Tibial artery (tissue), 4 donors: ENCODE results near the gene ARL2.

Experiments used
- DNase-seq, 2 donors: peaks; one replicate each; pipeline ENCODE4 v3.0.0-alpha.2; 2019
- H3K27ac ChIP-seq, 2 donors: fragments of 200-600 bp; sonication (generic) in 1 of 2; 1 replicate in 1 of 2; 2 replicates in 1 of 2; pipeline ENCODE4 v1.5.1; 2018 to 2019; ENCODE audit warnings: mild to moderate bottlenecking in 1 of 2
- H3K27me3 ChIP-seq, 2 donors: fragments of 200-600 bp; sonication (generic) in 1 of 2; one replicate each; pipeline versions ENCODE4 v1.5.1 to v1.6.0; 2016 to 2019
- H3K36me3 ChIP-seq, 3 donors: fragments of 200-600 bp; sonication (generic) in 2 of 3; one replicate each; pipeline ENCODE4 v1.5.1; 2016 to 2019; ENCODE audit warnings: mild to moderate bottlenecking in 2 of 3
- H3K4me1 ChIP-seq, 4 donors: fragments of 200-600 bp; sonication (generic) in 2 of 4; 1 replicate in 3 of 4; 2 replicates in 1 of 4; pipeline ENCODE4 v1.5.1; 2016 to 2019
- H3K4me3 ChIP-seq, 2 donors: fragments of 200-600 bp; sonication (generic) in 1 of 2; 1 replicate in 1 of 2; 2 replicates in 1 of 2; pipeline ENCODE4 v1.5.1; 2018 to 2019; ENCODE audit warnings: mild to moderate bottlenecking in 2 of 2
- H3K9me3 ChIP-seq, 3 donors: fragments of 200-600 bp; sonication (generic) in 1 of 3; one replicate each; pipeline ENCODE4 v1.5.1; 2016 to 2019
- intact Hi-C: fragments of 100-400 bp; cut with DNase I; formaldehyde crosslinking; loops from one replicate; pipeline ENCODE4 v1.15.0; 2023; ENCODE audit warnings: low total_unique reads
- TF ChIP-seq, protein P1 (sequence below), 2 experiments: fragments of 200-600 bp in 1 of 2; fragments of 450-650 bp in 1 of 2; IDR thresholded peaks; one replicate each; pipeline ENCODE4 v1.5.1; 2017 to 2019; ENCODE audit warnings: antibody characterized with exemption in 2 of 2, mild to moderate bottlenecking in 1 of 2, moderate library complexity in 1 of 2

ARL2 gene

DNA sequence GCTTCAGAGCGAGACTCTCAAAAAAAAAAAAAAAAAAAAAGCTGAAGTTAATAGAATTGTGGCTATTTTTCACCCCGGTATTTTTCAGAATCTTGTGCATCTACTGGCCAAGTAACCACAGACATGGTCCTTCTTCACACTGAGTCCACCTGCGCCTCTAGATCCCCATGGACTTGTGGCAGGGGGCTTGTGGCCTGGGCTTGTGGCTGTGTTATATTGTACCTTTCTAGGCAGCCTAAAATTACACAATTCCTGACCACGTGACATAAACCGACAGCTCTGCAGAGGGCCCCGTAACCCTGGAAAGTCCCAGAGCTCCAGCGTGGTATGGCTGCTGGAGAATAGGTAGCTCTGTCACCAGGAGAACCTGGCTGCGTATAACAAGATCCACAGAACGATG is 55.3 kb downstream of the ARL2 start:
- no peaks in the 10 kb centered on the region for H3K36me3 ChIP-seq
- intact Hi-C loops = no loop called here
- peaks cover 0 to 17% of the 10 kb centered on the region in 2 donors for H3K27me3 ChIP-seq
- TF ChIP-seq, protein P1, sequence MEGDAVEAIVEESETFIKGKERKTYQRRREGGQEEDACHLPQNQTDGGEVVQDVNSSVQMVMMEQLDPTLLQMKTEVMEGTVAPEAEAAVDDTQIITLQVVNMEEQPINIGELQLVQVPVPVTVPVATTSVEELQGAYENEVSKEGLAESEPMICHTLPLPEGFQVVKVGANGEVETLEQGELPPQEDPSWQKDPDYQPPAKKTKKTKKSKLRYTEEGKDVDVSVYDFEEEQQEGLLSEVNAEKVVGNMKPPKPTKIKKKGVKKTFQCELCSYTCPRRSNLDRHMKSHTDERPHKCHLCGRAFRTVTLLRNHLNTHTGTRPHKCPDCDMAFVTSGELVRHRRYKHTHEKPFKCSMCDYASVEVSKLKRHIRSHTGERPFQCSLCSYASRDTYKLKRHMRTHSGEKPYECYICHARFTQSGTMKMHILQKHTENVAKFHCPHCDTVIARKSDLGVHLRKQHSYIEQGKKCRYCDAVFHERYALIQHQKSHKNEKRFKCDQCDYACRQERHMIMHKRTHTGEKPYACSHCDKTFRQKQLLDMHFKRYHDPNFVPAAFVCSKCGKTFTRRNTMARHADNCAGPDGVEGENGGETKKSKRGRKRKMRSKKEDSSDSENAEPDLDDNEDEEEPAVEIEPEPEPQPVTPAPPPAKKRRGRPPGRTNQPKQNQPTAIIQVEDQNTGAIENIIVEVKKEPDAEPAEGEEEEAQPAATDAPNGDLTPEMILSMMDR (IDR thresholded peaks at IDR 0.05) = no peak
- H3K4me3 ChIP-seq = no peak overlapping the region
- H3K4me1 ChIP-seq = no peaks in the 10 kb centered on the region
- no peak for DNase-seq
- H3K9me3 ChIP-seq = no peaks in the 10 kb centered on the region
- H3K27ac ChIP-seq = no peak overlapping the region
